ENCODE results near the gene ZYX.

- TF ChIP-seq CTCF (IDR thresholded peaks at IDR 0.05; ENCODE audit: poor library complexity, severe bottlenecking) (no peak), TAF1 (IDR thresholded peaks at IDR 0.05; ENCODE audit: low read depth) (no peak), REST (IDR thresholded peaks at IDR 0.05; ENCODE audit: borderline replicate concordance) (no peak), POLR2AphosphoS5 (IDR thresholded peaks at IDR 0.05) (no peak), RAD21 (conservative IDR thresholded peaks at IDR 0.05) (no peak)
Observed at GRCh38 chr7:143373255-143373794, 7.8 kb upstream of the ZYX start.
